HG02678 (cell line): ENCODE measurements around the gene DPYD.

Experiments used
- ATAC-seq: cut with Tn5 transposase; IDR thresholded peaks from one replicate; pipeline ENCODE4 v1.9.1; 2021; ENCODE audit warnings: mild to moderate bottlenecking, moderate library complexity; ENCODE audit not compliant: unreplicated experiment

DPYD gene

DNA sequence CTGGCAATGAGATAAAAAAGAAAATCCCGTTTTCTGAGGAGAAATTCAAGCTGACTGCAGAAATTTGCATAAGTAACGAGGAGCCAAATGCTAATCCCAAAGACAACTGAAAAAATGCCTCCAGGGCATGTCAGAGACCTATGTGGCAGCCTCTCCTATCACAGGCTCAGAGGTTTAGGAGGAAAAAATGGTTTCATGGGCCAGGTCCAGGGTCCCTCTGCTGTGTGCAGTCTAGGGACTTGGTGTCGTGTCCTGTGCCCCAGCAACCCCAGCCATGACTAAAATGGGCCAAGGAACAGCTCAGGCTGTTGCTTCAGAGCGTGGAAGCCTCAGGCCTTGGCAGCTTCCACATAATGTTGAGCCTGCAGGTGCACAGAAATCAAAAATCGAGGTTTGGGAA lies 456.5 kb downstream of the DPYD start:
- no peak for ATAC-seq

DNA sequence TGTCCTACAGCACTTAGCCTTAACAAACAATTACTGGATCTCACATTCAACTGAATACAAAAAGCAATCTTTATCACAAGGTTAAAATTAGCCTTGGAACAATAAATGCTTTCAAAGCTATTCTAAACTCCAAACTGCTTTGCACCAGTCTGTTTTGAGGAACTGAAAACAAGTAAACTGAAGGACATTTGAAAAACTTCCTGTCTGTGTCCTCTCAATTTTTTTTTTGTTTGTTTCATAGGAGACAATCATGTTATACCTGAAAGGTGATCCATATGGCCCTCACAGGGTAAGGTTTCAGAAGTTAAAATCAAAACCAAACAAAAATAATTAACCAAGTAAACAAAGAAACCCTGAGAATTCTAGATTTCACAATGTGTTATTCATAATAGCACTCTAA lies 459.1 kb downstream of the DPYD start:
- peak; percentile 92 for ATAC-seq

DNA sequence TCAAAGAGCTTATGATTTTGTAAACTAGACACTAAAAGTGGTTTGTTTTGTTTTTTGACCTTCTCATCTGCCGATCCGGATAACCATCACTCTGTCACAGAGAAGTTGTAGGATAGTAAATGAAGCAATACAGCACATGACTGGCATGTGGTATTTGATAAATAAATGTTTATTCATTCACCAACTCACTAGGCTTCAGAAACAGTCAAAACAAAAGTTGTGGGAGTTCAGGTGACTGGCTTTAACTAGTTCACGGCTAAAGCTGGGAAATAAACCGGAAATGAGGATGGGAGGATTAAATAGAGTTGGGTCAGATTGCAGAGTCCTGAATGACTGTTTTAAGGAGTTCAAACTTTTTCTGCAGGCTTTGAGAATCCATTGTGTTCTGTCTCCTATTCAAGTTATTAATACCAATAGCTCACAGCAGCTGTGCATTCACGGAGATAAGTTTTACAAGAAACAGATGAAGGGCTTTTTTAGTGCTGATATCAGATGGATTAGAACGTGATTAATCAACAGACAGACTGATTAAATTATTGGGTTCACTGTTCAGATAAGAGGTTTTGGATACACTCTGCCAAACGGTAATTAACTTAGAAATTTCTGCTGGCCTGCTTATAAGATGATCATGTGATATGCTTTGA lies 463.3 kb downstream of the DPYD start:
- ATAC-seq, result no peak

DNA sequence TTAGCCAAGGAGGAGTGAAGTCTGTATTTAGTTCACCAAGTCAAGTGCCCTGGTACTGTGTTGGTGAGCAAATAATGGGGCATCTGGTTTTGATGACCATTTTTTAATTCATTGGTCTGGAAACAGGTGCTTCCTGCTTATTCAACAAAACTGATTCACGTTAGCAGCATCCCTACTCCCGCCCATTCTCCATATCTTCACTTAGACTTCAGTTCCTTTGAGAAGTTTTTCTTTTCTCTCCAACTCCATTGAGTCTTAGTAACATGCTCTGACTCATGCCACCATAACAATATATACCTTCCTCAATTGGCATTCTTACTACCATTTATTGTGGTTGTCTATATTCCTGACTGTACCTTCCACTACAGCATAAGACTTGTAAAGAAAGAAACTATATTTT lies 468.9 kb downstream of the DPYD start:
- ATAC-seq, result no peak

DNA sequence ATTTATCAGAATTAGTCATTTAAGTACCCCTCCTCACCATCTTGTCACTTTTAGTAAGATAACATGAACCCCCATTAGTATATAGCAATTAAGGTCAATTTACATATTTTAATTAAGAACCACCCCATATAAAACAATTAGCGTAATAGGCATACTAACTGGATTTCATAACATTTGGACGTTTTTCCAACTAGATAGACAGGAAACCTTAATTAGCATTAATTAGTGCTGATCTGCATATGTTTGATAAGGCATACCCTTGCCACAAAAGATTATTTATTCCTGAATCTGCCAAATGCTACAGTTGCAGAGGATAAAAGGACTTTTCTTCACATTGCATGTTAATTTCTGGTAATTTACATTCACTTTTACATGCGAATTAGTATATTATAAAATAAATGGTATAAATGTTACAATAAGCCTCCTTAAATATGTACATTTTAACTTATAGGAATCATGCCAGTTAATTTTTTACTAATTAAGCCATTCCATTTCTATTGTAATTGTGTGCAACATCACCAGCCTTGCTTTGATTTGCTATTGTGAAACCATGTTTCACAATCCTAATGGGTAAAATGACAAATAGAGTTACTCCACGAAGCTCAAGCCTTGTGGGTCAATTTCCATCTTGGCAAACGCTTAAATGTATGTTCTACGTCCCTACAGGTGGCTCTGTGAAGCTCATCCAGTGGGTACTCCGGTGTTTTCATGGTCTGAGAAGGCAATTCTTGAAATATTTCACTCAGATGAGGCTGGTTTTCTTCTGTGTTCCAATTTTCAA lies 469.6 kb downstream of the DPYD start:
- no peak for ATAC-seq

DNA sequence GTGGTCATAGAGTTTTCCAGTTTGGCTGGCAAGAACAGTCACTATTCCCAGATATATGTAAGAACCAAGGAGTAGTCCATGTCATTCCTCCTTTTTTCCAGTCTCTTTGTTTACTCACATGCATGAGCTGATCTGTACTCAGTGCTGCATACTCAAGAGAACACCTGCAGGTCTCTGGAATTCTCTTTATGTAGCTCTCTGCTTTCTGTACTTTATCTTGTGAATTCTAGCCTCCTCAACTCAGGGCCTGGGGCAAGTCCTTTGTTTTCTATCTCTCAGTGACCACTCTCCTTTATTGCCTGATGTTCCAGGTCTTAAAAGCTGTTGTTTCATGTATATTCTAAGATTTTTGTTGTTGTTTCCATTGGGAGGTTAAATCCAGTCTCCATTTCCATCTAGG lies 478.9 kb downstream of the DPYD start:
- no peak for ATAC-seq

DNA sequence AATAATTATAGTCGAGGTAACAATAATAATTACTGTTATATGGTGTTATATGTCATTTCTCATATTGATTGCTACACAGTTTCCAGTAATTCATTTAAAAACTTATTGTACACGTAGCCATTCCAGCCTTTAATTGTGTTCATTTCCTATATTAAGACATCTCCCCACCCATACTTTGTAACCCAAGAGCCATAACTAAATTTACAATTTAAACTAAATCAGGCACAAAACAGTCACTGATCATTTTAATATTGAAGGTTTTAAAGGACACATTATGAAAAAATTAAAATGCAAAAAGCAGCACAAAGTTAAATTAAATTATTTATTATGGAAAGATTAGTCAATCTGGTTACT lies 487.0 kb downstream of the DPYD start:
- no peak for ATAC-seq

DNA sequence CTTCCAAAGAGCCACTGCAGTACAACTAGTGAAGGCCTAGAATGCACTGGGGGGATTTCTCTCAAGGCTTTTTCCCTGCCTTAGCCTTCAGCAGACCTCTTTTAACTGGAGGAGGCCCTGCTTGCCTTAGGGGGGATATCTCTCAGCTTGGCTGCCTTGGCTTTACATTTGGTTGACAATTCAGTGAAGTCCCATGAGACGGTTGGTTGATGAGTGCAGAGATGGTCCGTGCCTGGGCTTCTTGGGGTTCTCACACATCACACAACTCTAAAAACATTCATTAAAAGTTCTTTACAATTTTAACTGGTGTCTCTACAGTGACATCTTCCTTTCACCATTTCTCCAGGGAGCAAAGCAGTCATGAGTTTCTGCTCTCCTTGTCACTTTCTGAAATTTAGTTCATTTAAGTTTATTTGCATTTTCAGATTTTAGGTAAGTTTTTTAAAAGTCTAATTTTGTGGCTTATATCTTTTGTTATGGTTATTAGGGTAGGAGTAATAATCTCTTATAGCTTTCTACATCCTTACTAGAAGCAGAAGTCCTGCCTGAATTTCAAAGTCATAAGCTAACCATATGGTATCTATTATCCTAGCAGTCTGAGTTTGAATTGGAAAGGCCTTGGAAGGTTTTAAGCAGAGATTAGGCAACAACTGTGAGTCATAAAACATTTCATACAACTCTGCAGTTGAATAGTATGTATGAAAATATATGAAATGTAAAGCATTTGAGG lies 487.6 kb downstream of the DPYD start:
- ATAC-seq, result no peak

DNA sequence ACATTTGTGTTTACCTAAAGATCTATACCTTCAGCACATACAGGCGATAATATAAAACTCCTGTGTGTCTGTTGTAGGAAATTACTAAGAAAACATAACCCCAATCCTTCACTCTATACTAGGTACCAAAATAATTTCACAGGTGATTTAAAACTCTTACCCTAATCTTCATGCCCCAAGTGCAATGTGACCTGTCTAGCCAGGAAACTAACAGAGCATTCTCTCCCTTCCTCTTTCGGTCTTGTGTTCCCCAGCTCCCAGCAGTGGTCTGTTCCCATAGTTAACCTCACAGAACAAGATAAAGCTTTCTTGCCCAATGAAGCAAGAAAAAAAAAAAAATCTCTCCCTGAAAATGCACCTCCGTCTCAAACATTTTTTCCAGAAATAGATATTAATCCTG lies 493.5 kb downstream of the DPYD start:
- ATAC-seq, result no peak

DNA sequence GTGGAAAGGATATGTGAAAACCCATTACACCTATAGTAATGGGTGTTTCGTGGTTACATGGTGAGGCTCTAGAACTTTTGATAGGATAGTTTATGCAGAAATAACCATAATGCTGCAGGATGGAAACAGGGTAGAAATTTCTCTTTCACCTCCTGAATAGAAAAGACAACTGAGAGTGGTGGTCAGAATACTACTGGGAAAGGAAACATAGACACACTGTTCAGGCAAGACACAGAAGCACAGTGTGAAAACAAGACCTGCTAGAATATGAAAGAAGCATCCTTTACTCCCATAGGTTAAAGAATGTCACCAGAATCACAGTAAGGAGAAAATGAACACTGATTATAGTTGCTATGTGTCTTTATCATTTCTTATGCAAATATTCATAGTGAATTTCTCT lies 496.6 kb downstream of the DPYD start:
- no peak for ATAC-seq

DNA sequence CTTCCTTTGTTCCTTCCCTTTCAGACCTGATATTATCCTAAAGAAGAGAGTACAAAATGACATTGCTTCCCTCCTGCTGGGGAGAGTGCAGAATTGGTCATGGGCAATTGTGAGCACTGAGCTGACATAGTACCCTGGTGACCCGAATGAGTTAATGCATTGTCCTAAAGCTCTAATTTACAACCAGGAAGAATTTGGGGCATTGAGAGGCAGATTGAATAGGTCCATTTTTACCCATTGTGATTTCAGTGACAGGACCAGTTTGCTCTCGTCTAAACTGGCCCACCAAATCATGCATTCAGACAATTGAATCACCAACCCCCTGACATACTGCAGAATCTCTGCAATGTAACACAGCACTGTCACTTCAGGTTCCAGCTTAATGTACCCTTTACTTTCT lies 497.4 kb downstream of the DPYD start:
- ATAC-seq, result no peak

DNA sequence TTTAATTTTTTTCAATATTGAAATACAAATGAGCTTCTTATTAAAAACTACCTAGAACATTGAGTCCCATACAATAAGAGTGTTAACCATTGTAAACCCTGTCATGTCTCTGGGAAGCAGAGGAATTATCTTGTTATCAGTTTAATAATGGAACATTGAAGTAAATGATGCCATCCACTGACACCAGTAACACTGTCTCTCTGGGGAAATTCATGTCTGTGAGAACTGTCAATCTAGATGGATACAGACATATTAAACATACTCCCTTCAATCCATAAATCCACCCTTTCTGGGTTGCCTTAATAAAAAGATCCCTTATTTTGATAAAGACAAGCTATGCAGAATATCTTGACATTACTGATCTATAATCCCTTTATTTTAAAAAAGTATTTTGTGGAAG lies 503.2 kb downstream of the DPYD start:
- ATAC-seq, result no peak

DNA sequence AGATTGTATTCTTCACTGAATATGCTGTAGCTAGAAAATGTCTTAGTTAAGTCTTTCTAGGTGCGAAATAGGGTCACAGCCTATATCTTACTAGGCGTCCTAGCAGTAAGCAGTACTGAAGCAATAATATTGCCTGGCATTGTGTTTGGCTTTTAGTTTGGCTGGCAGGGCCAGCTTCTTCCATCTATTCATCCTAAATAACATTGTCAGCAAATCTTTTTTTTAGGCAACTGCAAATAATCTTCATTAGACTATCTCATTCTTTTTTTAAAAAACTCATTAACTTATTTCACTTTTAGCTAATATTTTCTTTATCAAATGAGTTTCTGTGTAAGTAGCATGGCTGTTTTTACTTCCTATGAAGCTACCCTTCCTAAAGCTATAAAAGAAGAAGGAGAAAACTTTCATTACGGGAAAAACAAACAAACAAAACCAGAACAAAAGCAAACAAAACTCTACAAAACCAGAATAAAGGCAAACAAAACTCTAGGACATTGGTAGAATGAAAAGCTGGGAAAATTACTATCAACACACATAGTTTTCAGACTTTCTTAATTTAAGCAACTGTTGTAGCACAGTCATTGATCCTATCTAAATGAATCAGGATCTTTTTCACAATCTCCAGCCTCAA lies 506.0 kb downstream of the DPYD start:
- no peak for ATAC-seq

DNA sequence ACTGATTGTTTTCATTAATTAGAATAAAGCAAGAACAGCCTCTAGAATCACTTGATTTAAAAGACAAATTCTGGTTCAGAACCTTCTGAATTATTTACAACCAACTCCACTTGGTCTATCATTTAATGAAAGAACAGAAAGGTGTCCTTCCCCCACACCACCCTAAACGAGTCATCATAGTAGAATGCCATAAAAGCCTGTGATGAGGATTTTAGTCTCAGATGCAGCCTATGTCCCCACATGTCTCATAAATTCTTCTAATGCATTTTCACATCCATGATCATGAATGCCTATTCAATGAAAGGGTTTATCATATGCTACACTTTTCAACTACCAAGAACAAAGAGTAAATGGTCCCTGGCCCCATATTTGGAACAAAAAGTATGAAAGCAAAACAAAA lies 508.1 kb downstream of the DPYD start:
- no peak for ATAC-seq

DNA sequence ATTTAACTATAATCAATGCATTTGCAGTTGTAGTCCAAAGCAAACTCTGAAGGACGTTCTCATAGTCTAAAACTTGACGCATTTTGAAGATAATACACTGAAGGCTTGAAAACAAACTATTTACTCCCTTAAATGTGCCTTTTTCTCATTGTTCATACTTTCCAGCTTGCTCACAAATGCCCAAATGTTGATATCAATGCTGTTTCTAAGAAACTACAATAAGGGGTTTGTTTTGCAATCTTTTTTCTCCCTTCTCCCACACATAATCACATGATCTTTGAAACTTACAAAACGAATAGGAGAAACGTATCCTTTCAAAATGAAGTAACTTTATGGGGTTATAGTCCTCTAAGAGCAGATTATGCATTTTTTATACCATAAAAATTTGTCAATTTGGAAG lies 508.7 kb downstream of the DPYD start:
- ATAC-seq, result no peak

DNA sequence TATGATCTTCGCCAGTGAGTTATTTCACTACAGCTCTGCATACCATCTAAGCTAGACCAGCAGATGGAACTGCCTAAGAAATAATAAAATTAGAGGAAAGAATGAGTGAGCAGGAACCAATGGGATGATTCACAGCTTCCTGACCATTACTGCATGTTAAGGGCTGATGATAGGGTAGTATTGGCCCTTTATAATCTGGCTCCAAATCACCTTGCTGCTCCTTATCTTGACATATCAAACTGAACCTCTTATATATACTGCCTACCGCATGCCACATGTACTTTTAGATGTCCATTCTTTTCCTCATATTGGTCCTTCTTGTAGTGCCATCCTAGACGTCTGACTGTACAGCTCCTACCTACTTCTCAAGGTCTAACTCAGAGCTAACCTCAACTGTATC lies 524.4 kb downstream of the DPYD start:
- no peak for ATAC-seq

DNA sequence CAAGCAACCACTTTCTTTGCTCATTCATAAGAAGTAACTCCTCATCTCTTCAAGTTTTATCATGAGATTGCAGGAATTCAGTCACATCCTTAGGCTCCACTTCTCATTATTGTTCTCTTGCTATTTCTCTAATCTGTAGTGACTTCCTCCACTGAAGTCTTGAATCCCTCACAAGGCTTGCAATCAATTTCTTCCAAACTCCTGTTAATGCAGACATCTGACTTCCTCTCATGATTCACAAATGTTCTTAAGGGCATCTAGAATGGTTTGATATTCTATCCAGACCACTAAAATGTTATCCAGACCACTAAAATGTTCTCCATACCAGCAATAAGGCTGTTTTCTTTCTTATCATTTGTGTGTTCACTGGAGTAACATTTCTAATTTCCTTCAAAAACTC lies 528.1 kb downstream of the DPYD start:
- no peak for ATAC-seq

DNA sequence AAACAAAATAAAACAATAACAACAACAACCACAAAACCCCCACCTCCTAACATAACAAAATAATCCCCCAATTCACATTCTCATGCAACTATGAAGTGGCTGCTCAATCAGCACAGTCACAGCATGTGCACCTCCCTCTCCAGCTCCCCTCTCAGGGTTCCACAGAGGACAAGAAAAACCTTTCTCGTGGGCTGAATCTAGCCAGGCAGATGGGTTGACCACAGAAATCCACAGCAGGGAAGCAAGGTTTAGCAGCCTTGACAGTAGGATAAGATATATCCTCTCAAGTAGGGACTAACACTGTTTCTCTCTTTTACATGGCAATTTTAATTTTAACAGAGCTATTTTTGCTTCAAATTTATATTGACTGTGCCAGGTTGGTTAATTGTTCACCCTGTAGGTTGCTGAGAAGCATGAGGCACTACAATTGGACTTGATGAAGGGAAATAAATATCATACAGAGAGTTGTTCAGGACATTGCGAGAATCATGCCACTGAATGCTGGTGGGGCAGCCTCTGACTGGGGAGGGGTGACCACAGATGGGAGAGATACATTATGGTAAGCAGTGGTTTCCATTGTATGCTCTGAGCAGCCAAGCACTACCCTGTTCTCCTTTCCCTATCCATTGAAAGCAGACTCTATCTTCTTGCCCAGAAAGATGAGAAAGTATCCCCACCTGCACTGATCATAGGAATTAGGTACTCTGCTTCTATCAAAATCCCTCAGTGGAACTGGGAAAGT lies 535.1 kb downstream of the DPYD start:
- no peak for ATAC-seq

DNA sequence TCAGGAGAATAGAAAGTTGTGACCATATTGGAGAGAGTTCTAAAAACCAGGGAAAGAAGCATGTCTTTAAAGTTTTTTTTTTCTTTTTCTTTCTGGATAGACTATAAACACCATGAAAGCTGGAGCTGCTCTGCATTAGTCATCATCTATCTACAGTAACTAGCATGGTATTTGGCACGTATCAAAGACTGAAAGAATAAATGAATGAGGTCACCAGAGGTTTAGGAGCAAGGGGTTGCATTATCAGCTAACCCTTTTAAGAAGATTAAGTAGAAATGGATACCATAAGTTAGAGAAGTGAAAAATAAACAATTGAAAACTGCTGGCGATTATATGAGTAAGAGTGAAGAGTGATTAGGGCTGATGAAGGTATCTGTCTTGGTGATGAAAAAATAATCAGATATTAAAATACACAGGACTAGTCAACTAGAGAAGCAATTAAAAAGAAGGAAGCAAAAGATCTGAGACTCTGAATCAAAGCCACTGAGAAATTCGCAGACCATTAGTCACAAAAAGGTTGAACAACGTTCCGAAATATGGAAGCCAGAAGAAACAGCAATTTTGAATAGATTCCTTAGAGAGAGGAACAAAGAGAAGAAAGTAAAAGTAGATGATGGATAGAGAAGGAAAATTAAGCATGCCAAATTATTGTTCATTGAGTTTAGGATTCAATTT lies 536.4 kb downstream of the DPYD start:
- no peak for ATAC-seq

DNA sequence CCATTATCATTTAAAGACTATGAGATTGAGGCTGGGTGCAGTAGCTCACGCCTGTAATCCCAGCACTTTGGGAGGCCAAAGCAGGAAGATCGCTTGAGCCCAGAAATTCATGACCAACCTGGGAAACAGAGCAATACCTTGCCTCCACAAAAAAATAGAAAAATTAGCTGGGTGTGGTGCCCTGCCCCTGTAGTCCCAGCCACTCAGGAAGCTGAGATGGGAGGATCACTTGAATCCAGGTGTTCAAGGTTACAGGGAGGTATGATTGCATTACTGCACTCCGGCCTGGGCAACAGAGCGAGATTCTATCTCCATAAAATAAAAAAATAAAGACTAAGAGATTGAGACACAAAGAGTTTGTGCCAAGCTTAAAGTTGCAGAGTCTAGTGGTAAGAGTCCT lies 537.0 kb downstream of the DPYD start:
- ATAC-seq, result no peak

DNA sequence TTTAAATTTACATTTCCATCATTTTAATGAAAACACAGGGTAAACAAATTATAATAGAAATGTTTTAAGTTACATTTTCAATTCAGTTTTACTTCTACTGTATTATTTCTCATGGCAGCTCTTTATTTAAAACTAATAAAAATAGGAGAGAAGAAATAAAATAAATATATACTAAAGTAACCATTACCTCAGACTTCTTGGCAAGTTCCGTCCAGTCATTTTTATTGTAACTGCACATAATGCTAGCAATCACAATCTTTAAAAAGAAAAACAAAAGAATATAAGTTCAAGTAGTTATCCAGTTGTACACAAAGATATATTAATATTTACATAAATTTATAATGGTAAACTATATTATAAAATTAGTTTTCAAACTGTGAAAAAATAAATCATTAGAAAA lies 538.6 kb downstream of the DPYD start:
- ATAC-seq, result no peak
